Suppressor macrophage treated with lipopolysaccharide for 4 hours (primary cell): Measurements from ENCODE around the gene SLC15A5.

Experiments
- DNase-seq: peaks from one replicate; pipeline ENCODE4 v3.0.0-alpha.2; 2020

The SLC15A5 gene

DNA sequence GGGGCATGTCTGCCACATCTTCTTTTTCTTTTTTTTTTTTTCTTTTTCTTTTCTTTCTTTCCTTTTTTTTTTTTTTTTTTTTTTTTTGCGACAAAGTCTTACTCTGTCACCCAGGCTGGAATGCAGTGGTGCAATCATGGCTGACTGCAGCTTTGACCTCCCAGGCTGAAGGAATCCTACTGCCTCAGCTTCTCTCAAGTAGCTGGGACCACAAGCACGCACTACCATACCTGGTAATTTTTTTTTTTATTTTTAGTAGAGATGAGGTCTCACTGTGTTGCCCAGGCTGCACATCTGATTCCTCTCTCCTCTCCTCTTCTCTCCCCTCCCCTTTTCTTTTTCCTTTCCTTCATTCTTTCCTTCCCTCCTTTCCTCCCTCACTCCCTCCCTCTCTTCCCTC, 18.5 kb downstream of the SLC15A5 start:
- DNase-seq, result no peak

DNA sequence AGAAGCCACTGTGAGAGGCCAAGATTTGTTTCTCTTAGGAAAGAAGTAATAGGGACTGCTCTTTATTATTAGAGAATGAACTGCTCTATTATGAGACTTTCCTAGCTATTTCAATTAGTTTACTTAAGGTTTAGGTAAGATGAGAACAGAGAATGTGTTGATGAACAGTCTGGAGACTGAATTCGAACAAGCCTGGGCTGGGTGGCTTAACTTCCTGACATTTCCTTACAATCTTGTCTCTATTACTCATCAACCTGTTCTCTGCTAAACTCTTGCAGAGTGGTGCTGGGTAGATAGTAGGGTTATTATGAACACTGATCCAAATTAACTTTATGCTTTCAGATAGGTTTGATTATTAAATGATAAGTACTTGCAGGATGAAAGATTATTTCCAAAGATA, 31.2 kb downstream of the SLC15A5 start:
- DNase-seq, result no peak

- no peak for DNase-seq
These were observed 32.3 kb downstream of the SLC15A5 start for GRCh38 chr12:16245209-16245608.

DNA sequence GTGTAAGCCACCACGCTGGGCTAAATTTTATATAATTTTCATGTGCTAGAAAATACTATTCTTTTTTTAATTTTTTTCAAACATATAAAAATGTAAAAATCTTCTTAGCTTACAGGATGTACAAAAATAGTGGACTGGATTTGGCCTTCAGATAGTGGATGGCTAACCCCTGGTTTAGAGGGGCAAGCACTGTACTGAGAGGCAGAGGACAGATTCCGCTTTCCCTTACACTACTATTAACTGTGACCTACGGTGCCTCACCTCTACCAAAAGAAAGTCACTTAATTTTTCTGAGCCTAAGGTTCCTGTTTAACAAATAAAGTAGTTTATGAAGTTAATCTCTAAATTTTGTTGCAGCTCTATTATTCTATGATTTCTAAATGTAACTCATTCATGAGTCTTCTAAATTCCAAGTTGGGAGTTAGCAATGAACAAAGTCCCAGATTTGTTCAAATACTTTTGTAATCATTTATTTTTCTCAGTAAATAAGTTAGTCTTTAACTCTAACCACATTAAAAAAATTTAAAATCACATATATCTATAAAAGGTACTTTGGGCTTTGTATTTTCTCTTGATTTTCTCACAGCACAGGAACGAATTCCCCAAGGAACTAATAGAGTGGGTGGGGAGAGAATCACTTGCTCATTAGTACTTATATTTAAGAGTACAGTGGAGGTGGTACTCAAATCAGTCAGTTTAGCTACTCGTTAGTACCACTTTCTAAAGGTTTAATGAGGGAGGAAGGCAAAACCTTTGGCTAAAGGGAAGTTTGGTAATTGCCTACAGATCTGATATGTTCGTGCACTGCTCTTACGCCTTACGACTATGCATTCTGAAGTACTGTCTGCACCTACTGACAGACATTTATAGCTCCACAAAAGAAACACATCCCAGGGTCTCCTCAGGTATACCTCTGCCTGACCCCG, 33.7 kb downstream of the SLC15A5 start:
- no peak for DNase-seq

DNA sequence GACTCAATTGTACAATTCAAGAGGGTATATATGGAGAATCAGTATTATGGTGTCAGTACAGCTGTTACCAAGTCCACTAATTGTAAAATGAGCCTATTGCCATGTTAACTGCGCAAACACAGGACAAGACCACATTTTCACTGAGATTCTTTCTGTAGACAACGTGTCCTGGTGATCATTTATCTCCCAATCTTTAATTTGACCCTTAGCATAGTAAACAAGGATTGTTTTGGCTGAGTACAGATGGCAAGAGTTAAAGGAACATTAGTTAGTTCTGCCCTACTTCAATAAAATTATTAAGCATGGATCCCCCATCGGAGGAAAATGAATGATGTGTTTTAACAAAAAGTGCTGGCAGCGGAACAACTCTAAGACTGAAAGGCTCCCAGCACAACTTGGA, 36.1 kb downstream of the SLC15A5 start:
- DNase-seq, result no peak

GRCh38 chr12:16238661-16239060, 38.8 kb downstream of the SLC15A5 start:
- DNase-seq, result peak; percentile 10

DNA sequence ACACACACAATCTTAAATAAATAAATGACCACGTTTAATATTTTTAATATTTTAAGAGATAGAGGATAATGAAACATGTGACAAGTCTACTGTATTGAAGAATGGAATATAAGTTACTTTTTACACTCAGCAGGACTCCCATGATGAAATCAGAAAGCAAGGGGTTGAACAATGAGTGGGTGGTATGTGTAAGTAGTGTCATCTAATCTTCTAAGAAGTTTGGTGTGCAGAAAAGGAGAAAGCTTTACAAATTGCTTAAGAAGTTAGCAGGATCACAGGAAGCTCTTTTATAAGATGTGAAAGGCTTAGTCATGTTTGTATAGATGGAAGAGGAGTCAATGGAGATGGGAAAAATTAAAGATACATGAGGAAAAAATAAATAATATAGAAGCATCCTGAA, 47.8 kb downstream of the SLC15A5 start:
- DNase-seq, result peak; percentile 12

DNA sequence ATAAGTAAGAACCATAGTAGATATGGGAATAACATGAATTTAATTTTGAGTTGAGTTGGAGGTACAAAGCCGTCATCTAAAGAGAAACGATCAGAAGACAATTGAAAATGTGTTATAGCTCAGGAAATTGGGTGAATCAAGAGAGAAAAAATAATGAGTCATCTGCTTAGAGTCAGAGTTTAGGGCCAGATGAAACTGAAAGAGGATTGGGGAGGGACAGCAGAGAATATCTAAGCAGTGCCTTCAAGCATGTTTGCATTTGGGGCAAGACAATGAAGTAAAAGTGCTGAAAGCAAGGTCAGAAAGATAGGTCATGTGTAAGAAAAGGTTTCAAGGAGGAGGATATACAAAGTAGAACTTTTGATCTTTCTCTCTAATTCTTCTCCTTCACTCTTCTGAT, 49.4 kb downstream of the SLC15A5 start:
- peak; percentile 22 for DNase-seq

- peak; percentile 0 for DNase-seq
These were observed 51.8 kb downstream of the SLC15A5 start for GRCh38 chr12:16225692-16226091.

DNA sequence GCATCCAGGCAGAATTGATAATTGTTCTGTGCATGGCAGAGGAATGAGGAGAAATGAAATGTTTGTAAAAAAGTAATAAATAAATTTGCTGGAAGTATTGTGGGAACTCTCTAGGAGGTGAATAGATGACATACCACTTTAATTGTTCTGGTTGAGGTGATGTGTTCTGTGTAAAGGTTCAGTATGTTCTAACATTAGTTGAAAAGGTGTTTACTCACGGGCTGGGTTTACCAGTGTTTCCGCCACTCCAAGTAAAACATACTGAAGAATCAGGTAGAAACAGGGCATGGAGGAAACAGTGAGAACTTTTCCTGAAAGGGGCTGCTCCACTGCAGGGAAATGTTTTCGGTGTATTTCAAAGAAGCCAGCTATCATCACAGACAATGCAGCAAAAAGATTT, 53.3 kb downstream of the SLC15A5 start:
- DNase-seq, result no peak

GRCh38 chr12:16221776-16222175, 55.7 kb downstream of the SLC15A5 start:
- no peak for DNase-seq

- no peak for DNase-seq
These were observed 57.4 kb downstream of the SLC15A5 start for GRCh38 chr12:16220120-16220519.

- no peak for DNase-seq
These were observed 58.3 kb downstream of the SLC15A5 start for GRCh38 chr12:16218934-16219751.

DNA sequence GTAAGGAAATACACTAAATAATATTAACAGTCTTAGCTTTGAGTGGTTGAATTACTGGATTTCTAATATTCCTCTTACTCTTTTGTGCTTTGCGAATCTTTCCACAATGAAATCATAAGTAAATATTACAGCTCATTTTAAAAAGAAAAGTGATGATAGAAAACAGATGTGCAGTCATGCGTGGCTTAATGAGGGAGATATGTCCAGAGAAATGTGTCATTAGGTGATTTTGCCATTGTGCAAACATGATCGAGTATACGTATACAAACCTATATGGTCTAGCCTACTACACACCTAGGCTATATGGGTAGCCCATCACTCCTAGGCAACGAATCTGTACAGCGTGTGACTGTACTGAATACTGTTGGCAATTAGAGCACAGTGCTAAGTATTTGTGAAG, 59.3 kb downstream of the SLC15A5 start:
- DNase-seq, result no peak

GRCh38 chr12:16211731-16212130, 65.8 kb downstream of the SLC15A5 start:
- no peak for DNase-seq

DNA sequence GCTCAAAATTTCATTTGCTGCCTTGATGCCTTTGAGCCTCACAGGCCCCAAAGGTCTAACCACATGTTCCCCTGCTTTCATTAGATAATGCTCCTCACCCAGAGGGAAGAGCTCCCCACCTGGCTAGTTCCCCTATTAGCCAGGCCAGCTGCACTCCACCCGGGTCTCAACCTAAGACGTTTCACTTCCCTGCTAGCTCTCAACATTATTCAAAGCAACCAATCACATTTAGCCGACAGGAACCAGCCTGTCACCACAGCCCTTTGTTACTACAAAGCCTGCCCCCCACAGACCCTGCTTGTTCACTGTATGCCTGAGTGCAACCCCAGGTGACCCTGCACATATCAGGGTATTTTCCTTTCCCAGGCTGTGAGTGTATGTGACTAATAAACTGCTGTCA, 78.6 kb downstream of the SLC15A5 start:
- DNase-seq, result peak; percentile 3

GRCh38 chr12:16197600-16197999, 79.9 kb downstream of the SLC15A5 start:
- no peak for DNase-seq

DNA sequence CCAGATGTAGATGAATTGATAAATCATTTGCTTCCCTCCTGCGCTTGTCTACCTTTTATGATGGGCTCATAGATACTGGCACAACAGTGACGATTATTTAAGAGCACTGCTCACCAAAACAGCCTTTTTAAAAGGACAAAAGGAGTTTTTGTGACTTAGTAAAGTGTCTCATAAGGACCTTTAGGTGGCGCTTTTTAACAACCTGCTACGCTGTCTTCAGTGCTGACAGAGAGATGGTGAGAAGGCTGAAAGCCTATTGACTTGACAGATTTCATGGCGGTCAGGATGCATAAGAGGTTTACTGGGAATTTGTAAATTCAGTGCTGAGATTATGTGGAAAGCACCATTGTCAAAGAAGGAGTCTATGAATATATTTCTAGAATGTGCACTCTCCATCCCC, 87.6 kb downstream of the SLC15A5 start:
- peak; percentile 49 for DNase-seq

DNA sequence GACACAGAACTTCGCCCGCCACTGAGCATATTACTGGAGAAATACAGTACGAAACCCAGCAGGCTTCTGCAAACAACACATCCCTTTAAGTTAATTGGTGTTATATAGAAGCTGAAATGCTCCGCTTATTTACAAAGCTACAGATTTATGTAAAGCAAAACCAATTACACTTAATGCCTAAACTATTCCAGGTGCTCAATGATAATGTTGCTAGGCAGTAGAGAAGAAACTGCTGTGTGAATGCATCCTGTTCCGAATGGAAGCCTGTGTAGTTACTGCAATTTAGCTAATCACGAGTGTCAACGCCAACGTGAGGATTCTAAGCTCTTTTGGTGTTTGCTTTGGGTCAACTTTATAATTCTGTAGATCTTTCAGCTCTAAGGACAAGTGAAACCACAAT, 89.8 kb downstream of the SLC15A5 start:
- no peak for DNase-seq

DNA sequence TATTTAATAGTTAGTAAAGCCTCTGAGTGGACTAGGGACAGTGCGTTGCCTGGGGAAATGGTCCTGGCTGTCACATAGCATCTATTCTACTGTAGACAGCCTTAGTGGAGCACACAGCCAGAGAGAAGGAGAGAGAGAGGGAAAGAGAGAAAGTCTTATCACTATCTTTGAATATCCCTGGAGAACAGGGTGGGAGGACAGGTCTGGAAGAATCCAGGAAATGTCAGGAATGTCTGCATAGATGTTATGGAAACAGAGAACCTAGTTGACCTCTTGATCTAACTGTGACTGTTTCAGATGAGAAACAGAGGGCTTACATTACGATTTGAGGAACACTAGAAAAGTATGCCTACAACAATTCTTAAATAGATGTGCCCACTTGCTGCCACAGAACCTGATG, 92.8 kb downstream of the SLC15A5 start:
- no peak for DNase-seq

DNA sequence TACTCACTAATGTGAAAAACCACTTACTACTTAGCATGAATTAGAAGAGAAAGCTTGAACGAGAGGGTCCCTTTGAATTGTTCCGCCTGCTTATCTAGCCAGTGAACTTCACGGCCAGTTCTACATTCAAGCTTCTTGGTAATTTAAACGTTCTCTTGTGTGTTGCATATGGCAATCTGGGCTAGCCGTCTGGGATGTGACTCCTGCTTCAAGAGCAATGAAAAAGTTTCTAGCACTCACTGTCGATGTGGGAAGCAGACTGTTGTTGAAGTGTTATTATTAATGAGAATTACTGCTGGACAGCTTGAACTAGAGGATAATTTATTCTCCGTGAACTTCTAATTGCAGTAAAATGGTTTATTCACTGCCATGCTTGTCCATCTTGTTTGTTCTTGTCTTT, 93.9 kb downstream of the SLC15A5 start:
- DNase-seq, result no peak

DNA sequence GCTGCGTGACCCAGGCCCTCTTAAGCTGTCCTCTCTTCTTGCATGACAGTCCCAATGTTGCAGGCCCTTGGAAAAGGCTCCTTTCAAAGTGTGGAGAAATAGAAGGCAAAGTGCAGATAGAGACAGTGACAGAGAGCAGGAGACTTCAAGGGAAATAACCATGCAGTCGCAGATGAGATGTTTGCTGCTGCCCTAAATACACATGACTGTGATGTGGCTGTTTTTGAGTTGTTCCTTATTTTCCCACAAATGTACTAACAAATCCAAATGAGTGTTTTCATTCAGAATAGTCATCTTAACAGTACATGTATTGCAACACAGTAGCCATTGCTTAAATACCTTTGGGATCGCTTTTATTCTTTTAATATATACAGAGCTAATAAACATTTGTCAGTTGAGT, 101.6 kb downstream of the SLC15A5 start:
- DNase-seq, result peak; percentile 61

DNA sequence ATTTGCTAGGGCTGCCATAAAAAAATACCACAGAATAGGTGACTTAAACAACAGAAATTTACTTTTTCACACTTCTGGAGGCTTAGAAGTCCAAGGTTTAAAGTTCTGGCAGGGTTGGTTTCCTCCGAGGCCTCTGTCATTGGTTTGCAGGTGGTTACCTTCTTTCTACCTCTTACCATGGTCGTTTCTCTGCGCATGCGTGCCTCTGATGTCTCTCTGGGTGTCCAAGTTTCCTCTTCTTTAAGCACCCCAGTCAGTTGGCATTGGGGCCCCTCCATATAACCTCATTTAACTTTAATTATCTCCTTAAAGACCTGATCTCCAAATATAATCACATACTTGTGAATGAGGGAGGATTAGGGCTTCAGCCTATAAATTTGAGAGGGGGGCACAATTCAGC, 103.2 kb downstream of the SLC15A5 start:
- DNase-seq, result no peak

GRCh38 chr12:16171348-16171747, 106.1 kb downstream of the SLC15A5 start:
- DNase-seq, result no peak
